Pancreas (tissue), 10 donors: ENCODE measurements around the gene KIF9. TPM values are rescaled to one million over a fixed set of nuclear protein-coding genes. Genes with fewer than 3 reads are reported as not detected.
"Not testable (repeated sequence)": the region's sequence is repeated elsewhere in the genome, so short reads cannot be mapped to it uniquely, and the experiment has no call there.

Experiments used
- ATAC-seq, 4 donors: fragments of 200-7000 bp; cut with Tn5 transposase; one replicate each; pipeline versions ENCODE4 v1.8.0 to v1.9.1; 2020; ENCODE audit warnings: mild to moderate bottlenecking in 4 of 4, moderate library complexity in 4 of 4
- DNase-seq, 6 donors: peaks; one replicate each; pipeline ENCODE4 v3.0.0-alpha.2; 2020
- FAIRE-seq: peaks from 2 replicates; lab custom pipeline; 2012; peaks lifted over from hg19 to GRCh38; lab: Jason Lieb, UNC
- H3K27ac ChIP-seq, 4 donors: fragments of 200-600 bp; sonication (generic); 1 replicate in 3 of 4; 2 replicates in 1 of 4; pipeline versions ENCODE4 v1.5.0 to v1.8.0; 2020
- H3K27me3 ChIP-seq, 4 donors: fragments of 200-600 bp; one replicate each; pipeline ENCODE4 v1.8.0; 2021
- H3K36me3 ChIP-seq, 3 donors: fragments of 200-600 bp; sonication (generic) in 1 of 3; one replicate each; pipeline versions ENCODE4 v1.5.0 to v1.8.0; 2020 to 2021
- H3K4me1 ChIP-seq, 3 donors: fragments of 200-600 bp; one replicate each; pipeline ENCODE4 v1.8.0; 2021
- H3K4me3 ChIP-seq, 4 donors: fragments of 200-600 bp; sonication (generic) in 2 of 4; one replicate each; pipeline versions ENCODE4 v1.5.0 to v1.8.0; 2020 to 2021
- H3K9me3 ChIP-seq, 4 donors: fragments of 200-600 bp; one replicate each; pipeline ENCODE4 v1.8.0; 2021
- WGBS, 2 donors: extraction: QIAGEN DNeasy Blood & Tissue Kit; methylation state at CpG; one replicate each; pipeline ENCODE4 v1.1.7; 2013; 5-methylcytosine and 5-hydroxymethylcytosine counted together
- intact Hi-C, 3 donors: fragments of 100-400 bp; cut with DNase I; formaldehyde crosslinking; loops; one replicate each; pipeline versions ENCODE4 v1.11.1 to v1.14.2; 2022
- polyA plus RNA-seq, 2 donors: library from polyadenylated mRNA; stranded (reverse); fragments of 200-250 nt; gene quantifications; one replicate each; pipeline ENCODE4 v1.2.3, GENCODE V29; 2013
- total RNA-seq, 6 donors: library from RNA; stranded (reverse); fragmentation: NEBNext Ultra II Directional in 4 of 6; extraction: Animal tissue kit (Norgen Biotek cat#: 25700) in 4 of 6; gene quantifications; one replicate each; pipeline versions ENCODE4 v1.2.1 to v1.2.4, GENCODE V29; 2021 to 2023
- TF ChIP-seq, protein P1 (sequence below), 4 donors: fragments of 200-600 bp; sonication (generic) in 3 of 4; IDR thresholded peaks; one replicate each; pipeline versions ENCODE4 v1.5.0 to v1.8.0; 2021; ENCODE audit warnings: antibody characterized with exemption in 4 of 4
- donor health status: healthy with polysubstance abuse.
- donor health status: DM: no; HTN: no; CAD: no; lungs with moderate emphysema.
- donor health status: DM: no; HTN: no; CAD: no.
- donor health status: control.
- donor health status: control.
- donor health status: Bipolar disorder and iron deficiency.
- donor health status: DM: yes; HTN: yes; CAD: no.
- donor health status: DM: no; HTN: no; CAD: no.
- donor health status: DM: no; HTN: no; CAD: no.
- donor health status: DM: yes; HTN: yes; CAD: no.

The KIF9 gene
- total and polyA plus RNA-seq, 8 donors = 3.7 to 17.0 (median 6.2) TPM

DNA sequence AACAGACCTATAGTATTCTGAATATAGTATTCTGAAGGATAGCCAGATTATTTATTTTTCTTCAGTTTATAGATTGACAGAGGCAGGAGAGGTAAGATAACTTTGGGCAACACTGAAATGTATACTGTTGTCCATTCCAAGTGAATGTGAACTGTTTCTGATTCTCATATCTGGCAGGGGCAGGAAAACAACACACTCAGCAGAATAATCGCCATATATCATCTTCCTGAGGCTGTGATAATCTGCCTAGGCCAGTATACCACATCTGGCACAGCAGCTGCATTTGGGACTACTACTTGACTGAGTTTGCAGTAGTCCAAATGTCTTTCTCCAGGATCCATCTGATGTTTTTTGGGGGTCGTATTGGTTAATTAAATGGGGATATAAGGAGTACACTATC lies 96.3 kb downstream of the KIF9 start:
- TF ChIP-seq, protein P1, sequence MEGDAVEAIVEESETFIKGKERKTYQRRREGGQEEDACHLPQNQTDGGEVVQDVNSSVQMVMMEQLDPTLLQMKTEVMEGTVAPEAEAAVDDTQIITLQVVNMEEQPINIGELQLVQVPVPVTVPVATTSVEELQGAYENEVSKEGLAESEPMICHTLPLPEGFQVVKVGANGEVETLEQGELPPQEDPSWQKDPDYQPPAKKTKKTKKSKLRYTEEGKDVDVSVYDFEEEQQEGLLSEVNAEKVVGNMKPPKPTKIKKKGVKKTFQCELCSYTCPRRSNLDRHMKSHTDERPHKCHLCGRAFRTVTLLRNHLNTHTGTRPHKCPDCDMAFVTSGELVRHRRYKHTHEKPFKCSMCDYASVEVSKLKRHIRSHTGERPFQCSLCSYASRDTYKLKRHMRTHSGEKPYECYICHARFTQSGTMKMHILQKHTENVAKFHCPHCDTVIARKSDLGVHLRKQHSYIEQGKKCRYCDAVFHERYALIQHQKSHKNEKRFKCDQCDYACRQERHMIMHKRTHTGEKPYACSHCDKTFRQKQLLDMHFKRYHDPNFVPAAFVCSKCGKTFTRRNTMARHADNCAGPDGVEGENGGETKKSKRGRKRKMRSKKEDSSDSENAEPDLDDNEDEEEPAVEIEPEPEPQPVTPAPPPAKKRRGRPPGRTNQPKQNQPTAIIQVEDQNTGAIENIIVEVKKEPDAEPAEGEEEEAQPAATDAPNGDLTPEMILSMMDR (IDR thresholded peaks at IDR 0.05) = no peak
- no peak overlapping the region for H3K27ac ChIP-seq
- no peaks in the 10 kb centered on the region for H3K9me3 ChIP-seq
- ATAC-seq = no peak
- DNase-seq = no peak
- no peaks in the 10 kb centered on the region for H3K27me3 ChIP-seq
- WGBS, 2 donors = 79 to 97% methylated on average over 2 of the region's 2 CpGs
- intact Hi-C loops = no loop called here
- no peak for FAIRE-seq
- no peak overlapping the region for H3K4me3 ChIP-seq
- H3K4me1 ChIP-seq = no peaks in the 10 kb centered on the region
- H3K36me3 ChIP-seq = no peaks in the 10 kb centered on the region

DNA sequence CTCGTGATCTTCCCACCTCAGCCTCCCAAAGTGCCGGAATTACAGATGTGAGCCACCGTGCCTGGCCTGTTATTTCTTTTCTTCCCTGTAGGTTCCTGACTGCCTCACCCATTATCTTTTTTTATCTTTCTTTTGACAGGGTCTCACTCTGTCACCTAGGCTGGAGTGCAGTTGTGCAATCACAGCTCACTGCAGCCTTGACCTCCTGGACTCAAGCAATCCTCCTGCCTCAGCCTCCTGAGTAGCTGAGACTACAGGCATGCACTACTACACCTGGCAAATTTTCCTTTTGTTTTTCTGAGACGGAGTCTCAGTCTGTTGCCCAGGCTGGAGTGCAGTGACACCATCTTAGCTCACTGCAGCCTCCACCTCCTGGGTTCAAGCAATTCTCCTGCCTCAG lies 100.9 kb downstream of the KIF9 start:
- H3K27ac ChIP-seq, H3K36me3 ChIP-seq, ATAC-seq, H3K4me1 ChIP-seq, H3K27me3 ChIP-seq, H3K4me3 ChIP-seq, FAIRE-seq, H3K9me3 ChIP-seq, intact Hi-C loops, DNase-seq: not testable (repeated sequence)
- 94 to 95% methylated on average over 4 of the region's 4 CpGs for WGBS, 2 donors

DNA sequence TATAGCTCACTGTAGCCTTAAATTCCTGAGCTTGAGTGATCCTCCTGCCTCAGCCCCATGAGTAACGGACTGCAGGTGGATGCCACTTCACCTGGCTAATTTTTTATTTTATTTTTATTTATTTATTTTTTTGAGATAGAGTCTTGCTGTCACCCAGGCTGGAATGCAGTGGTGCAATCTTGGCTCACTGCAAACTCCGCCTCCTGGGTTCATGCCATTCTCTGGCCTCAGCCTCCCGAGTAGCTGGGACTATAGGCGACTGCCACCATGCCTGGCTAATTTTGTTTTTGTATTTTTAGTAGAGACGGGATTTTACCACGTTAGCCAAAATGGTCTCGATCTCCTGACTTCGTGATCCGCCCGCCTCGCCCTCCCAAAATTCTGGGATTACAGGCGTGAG lies 102.6 kb downstream of the KIF9 start:
- ATAC-seq, H3K4me1 ChIP-seq, FAIRE-seq, H3K9me3 ChIP-seq, intact Hi-C loops, H3K36me3 ChIP-seq, H3K27ac ChIP-seq, DNase-seq, H3K27me3 ChIP-seq, H3K4me3 ChIP-seq: not testable (repeated sequence)
- WGBS, 2 donors = 87% methylated on average over 12 of the region's 12 CpGs

Other genes with a start within 250 kb of the KIF9 start
- 10 to 100 TPM; 20.5 to 35.3 (median 22.3) TPM for gene SETD2, start 118.7 kb downstream of the KIF9 start, total RNA-seq
- gene SETD2, start 118.7 kb downstream of the KIF9 start, polyA plus RNA-seq = 10 to 100 TPM in 1 of 2 donors, 1 to 10 TPM in 1; 9.6 to 13.8 TPM
- 10 to 100 TPM in 3 of 6 donors, 1 to 10 TPM in 3; 7.0 to 14.5 (median 9.2) TPM for gene KLHL18, start 145 bp upstream of the KIF9 start, total RNA-seq
- 10 to 100 TPM in 1 of 2 donors, 1 to 10 TPM in 1; 6.1 to 10.3 TPM for gene KLHL18, start 145 bp upstream of the KIF9 start, polyA plus RNA-seq
- gene PTPN23, start 98.2 kb upstream of the KIF9 start, total RNA-seq = 10 to 100 TPM; 14.2 to 28.4 (median 20.9) TPM
- gene PTPN23, start 98.2 kb upstream of the KIF9 start, polyA plus RNA-seq = 10 to 100 TPM; 20.2 to 40.8 TPM
- gene SCAP, start 193.1 kb upstream of the KIF9 start, total RNA-seq = 10 to 100 TPM; 29.0 to 47.9 (median 36.3) TPM
- 10 to 100 TPM; 48.8 to 59.5 TPM for gene SCAP, start 193.1 kb upstream of the KIF9 start, polyA plus RNA-seq
- 10 to 100 TPM in 3 of 6 donors, 1 to 10 TPM in 3; 7.4 to 12.8 (median 9.9) TPM for gene ELP6, start 230.9 kb upstream of the KIF9 start, total RNA-seq
- gene ELP6, start 230.9 kb upstream of the KIF9 start, polyA plus RNA-seq = 10 to 100 TPM; 19.5 to 25.6 TPM